ENCODE data around the gene SCAMP4.

Gene SCAMP4

GRCh38 chr19:1968279-1969175 is 63.3 kb downstream of the SCAMP4 start:
- DNase-seq = no peak

- DNase-seq = no peak
Observed at GRCh38 chr19:1969176-1970002, 64.2 kb downstream of the SCAMP4 start.

GRCh38 chr19:1970003-1970805 is 65.0 kb downstream of the SCAMP4 start:
- DNase-seq = no peak

- no peak for DNase-seq
Observed at GRCh38 chr19:1970806-1971502, 65.8 kb downstream of the SCAMP4 start.

GRCh38 chr19:1974381-1975161 is 69.4 kb downstream of the SCAMP4 start:
- DNase-seq = no peak

GRCh38 chr19:1975162-1975480 is 69.9 kb downstream of the SCAMP4 start:
- no peak for DNase-seq

All from hematopoietic multipotent progenitor cell treated with erythropoietin and hydrocortisone succinate and interleukin-3 and kit ligand, for 6 days (in vitro differentiated cells).